ENCODE results near the gene GRIP1. TPM values are rescaled to one million over a fixed set of nuclear protein-coding genes. Genes with fewer than 3 reads are reported as not detected.

Gene GRIP1
- total and polyA plus RNA-seq, 2 experiments from 2014 or later, result 5.1 to 13.7 TPM

DNA sequence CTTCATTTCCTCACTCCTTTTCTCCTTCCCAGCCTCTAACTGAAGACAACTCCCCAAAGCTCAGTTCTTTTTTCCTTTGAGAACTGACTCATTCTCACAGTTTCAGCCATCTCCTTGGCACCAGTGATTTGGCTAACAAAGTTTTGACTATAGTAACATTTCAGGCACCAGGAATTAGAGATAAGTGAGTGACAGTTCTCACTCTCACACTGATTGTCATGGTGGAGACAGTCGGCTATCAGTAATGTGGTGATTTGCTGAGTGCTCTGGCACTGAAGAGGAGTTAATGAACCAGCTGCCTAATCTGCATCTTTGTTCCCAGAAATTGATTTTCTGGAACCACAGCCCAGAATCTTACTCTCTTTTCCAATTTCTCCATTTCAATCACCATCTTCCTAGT, 347.1 kb downstream of the GRIP1 start:
- H3K27me3 Mint-ChIP-seq (ENCODE audit: insufficient read depth, low read depth, poor library complexity), result peaks cover 3% of the 10 kb centered on the region
- Histone ChIP-seq H3K27me3 (ENCODE audit: insufficient read depth) (no peaks in the 10 kb centered on the region), H3K36me3 (ENCODE audit: insufficient read depth) (no peaks in the 10 kb centered on the region), H3F3A (replicated peaks; ENCODE audit: low read depth) (no peaks in the 10 kb centered on the region), H3K4me3 (no peak overlapping the region), H2AFZ (no peak overlapping the region), H3K4me2 (no peak overlapping the region), H3K4me1 (ENCODE audit: insufficient read depth) (no peaks in the 10 kb centered on the region), H3K79me2 (replicated peaks; ENCODE audit: insufficient read depth) (no peaks in the 10 kb centered on the region), H3K27ac (ENCODE audit: low read depth) (no peak overlapping the region; the same call in 1 of the 2 replicates), H3K9me2 (ENCODE audit: insufficient read depth) (0 out of 2 replicates have a peak, but pooled peaks cover 2% of the 10 kb centered on the region), H4K20me1 (replicated peaks; ENCODE audit: insufficient read depth) (no peaks in the 10 kb centered on the region)
- H3K9me3 Mint-ChIP-seq, result no peaks in the 10 kb centered on the region
- DNase-seq (ENCODE audit: low spot score) (no peak), ATAC-seq (no peak)
- H3K36me3 Mint-ChIP-seq (ENCODE audit: low read depth), result peaks cover 3% of the 10 kb centered on the region; the same call in 1 of the 3 replicates
- no peak for TF ChIP-seq STAT1 (IDR thresholded peaks at IDR 0.05; ENCODE audit: unreplicated experiment)
- TF ChIP-seq POLR2AphosphoS5 (IDR thresholded peaks at IDR 0.05; ENCODE audit: low read depth), result no peak
- no peak for TF ChIP-seq ZNF331 (CRISPR knock-in tag; IDR thresholded peaks at IDR 0.05; ENCODE audit: low read depth)
- no peak for TF ChIP-seq ZNF114 (CRISPR knock-in tag; IDR thresholded peaks at IDR 0.05)
- no peak for TF ChIP-seq EZH2phosphoT487 (IDR thresholded peaks at IDR 0.05; ENCODE audit: unreplicated experiment)
- TF ChIP-seq JUNB (IDR thresholded peaks at IDR 0.05; ENCODE audit: unreplicated experiment), result no peak
- no peaks in the 10 kb centered on the region for H3K4me1 Mint-ChIP-seq
- H3K4me3 Mint-ChIP-seq, result no peak overlapping the region
- no peak overlapping the region for H3K27ac Mint-ChIP-seq

DNA sequence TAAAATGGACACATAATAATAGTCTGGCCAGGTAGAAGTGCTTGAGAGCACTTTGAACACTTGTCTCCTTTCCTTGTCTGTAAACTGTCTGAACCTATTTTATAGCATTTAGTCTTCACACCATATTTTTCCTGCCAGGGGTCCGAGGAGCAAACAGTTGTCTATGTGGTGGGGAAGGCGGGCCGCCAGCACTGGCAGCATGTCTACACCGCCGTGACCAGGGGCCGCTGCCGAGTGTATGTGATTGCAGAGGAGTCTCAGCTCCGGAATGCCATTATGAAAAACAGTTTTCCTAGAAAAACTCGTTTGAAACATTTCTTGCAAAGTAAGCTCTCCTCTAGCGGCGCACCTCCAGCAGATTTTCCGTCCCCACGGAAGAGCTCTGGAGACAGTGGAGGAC, 347.9 kb downstream of the GRIP1 start:
- Histone ChIP-seq H3F3A (replicated peaks; ENCODE audit: low read depth) (no peaks in the 10 kb centered on the region), H3K4me3 (no peak overlapping the region), H2AFZ (no peak overlapping the region), H3K4me2 (no peak overlapping the region), H4K20me1 (replicated peaks; ENCODE audit: insufficient read depth) (no peaks in the 10 kb centered on the region), H3K36me3 (ENCODE audit: insufficient read depth) (no peaks in the 10 kb centered on the region), H3K9me2 (ENCODE audit: insufficient read depth) (0 out of 2 replicates have a peak, but pooled peaks cover 2% of the 10 kb centered on the region), H3K79me2 (replicated peaks; ENCODE audit: insufficient read depth) (no peaks in the 10 kb centered on the region), H3K4me1 (ENCODE audit: insufficient read depth) (no peaks in the 10 kb centered on the region), H3K27me3 (ENCODE audit: insufficient read depth) (no peaks in the 10 kb centered on the region), H3K27ac (ENCODE audit: low read depth) (no peak overlapping the region)
- ATAC-seq (no peak), DNase-seq (ENCODE audit: low spot score) (no peak)
- peaks cover 3% of the 10 kb centered on the region; the same call in 1 of the 3 replicates for H3K36me3 Mint-ChIP-seq (ENCODE audit: low read depth)
- H3K27ac Mint-ChIP-seq, result no peak overlapping the region
- TF ChIP-seq POLR2AphosphoS5 (IDR thresholded peaks at IDR 0.05; ENCODE audit: low read depth) (no peak), STAT1 (IDR thresholded peaks at IDR 0.05; ENCODE audit: unreplicated experiment) (no peak), JUNB (IDR thresholded peaks at IDR 0.05; ENCODE audit: unreplicated experiment) (no peak), ZNF331 (CRISPR knock-in tag; IDR thresholded peaks at IDR 0.05; ENCODE audit: low read depth) (no peak), EZH2 (IDR thresholded peaks at IDR 0.05; ENCODE audit: low read depth, unreplicated experiment) (no peak), ZNF114 (CRISPR knock-in tag; IDR thresholded peaks at IDR 0.05) (no peak), EZH2phosphoT487 (IDR thresholded peaks at IDR 0.05; ENCODE audit: unreplicated experiment) (no peak)
- TF ChIP-seq, protein P1, sequence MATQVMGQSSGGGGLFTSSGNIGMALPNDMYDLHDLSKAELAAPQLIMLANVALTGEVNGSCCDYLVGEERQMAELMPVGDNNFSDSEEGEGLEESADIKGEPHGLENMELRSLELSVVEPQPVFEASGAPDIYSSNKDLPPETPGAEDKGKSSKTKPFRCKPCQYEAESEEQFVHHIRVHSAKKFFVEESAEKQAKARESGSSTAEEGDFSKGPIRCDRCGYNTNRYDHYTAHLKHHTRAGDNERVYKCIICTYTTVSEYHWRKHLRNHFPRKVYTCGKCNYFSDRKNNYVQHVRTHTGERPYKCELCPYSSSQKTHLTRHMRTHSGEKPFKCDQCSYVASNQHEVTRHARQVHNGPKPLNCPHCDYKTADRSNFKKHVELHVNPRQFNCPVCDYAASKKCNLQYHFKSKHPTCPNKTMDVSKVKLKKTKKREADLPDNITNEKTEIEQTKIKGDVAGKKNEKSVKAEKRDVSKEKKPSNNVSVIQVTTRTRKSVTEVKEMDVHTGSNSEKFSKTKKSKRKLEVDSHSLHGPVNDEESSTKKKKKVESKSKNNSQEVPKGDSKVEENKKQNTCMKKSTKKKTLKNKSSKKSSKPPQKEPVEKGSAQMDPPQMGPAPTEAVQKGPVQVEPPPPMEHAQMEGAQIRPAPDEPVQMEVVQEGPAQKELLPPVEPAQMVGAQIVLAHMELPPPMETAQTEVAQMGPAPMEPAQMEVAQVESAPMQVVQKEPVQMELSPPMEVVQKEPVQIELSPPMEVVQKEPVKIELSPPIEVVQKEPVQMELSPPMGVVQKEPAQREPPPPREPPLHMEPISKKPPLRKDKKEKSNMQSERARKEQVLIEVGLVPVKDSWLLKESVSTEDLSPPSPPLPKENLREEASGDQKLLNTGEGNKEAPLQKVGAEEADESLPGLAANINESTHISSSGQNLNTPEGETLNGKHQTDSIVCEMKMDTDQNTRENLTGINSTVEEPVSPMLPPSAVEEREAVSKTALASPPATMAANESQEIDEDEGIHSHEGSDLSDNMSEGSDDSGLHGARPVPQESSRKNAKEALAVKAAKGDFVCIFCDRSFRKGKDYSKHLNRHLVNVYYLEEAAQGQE (IDR thresholded peaks at IDR 0.05; ENCODE audit: unreplicated experiment), result no peak
- TF ChIP-seq, protein P2, sequence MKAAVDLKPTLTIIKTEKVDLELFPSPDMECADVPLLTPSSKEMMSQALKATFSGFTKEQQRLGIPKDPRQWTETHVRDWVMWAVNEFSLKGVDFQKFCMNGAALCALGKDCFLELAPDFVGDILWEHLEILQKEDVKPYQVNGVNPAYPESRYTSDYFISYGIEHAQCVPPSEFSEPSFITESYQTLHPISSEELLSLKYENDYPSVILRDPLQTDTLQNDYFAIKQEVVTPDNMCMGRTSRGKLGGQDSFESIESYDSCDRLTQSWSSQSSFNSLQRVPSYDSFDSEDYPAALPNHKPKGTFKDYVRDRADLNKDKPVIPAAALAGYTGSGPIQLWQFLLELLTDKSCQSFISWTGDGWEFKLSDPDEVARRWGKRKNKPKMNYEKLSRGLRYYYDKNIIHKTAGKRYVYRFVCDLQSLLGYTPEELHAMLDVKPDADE (IDR thresholded peaks at IDR 0.05), result no peak
- TF ChIP-seq, protein P3, sequence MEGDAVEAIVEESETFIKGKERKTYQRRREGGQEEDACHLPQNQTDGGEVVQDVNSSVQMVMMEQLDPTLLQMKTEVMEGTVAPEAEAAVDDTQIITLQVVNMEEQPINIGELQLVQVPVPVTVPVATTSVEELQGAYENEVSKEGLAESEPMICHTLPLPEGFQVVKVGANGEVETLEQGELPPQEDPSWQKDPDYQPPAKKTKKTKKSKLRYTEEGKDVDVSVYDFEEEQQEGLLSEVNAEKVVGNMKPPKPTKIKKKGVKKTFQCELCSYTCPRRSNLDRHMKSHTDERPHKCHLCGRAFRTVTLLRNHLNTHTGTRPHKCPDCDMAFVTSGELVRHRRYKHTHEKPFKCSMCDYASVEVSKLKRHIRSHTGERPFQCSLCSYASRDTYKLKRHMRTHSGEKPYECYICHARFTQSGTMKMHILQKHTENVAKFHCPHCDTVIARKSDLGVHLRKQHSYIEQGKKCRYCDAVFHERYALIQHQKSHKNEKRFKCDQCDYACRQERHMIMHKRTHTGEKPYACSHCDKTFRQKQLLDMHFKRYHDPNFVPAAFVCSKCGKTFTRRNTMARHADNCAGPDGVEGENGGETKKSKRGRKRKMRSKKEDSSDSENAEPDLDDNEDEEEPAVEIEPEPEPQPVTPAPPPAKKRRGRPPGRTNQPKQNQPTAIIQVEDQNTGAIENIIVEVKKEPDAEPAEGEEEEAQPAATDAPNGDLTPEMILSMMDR (conservative IDR thresholded peaks at IDR 0.05; ENCODE audit: low read depth in 2 of 2), result no peak
- no peaks in the 10 kb centered on the region for H3K4me1 Mint-ChIP-seq
- peaks cover 3% of the 10 kb centered on the region for H3K27me3 Mint-ChIP-seq (ENCODE audit: insufficient read depth, low read depth, poor library complexity)
- no peak overlapping the region for H3K4me3 Mint-ChIP-seq
- no peaks in the 10 kb centered on the region for H3K9me3 Mint-ChIP-seq
